IMR-90 (cell line): ENCODE results near the gene IQCE. TPM values are rescaled to one million over a fixed set of nuclear protein-coding genes. Genes with fewer than 3 reads are reported as not detected.

Source experiments
- ATAC-seq: fragments of 200-7000 bp; cut with Tn5 transposase; 2 replicates; pipeline ENCODE4 v1.9.1; 2020; ENCODE audit warnings: low read depth, mild to moderate bottlenecking, moderate library complexity
- BruUV-seq: library from RNA; stranded (reverse); fragments of 400-500 nt; replicated peaks from 2 replicates; lab custom pipeline; 2021; lab: Mats Ljungman, UMichigan
- CTCF ChIA-PET: fragments of 300-600 bp; formaldehyde crosslinking; extraction: SDS; loops from one replicate; lab custom pipeline; 2021; ENCODE audit warnings: antibody characterized with exemption; lab: Yijun Ruan, JAX
- POLR2A ChIA-PET: fragments of 300-600 bp; sonication (Branson Sonifier 250); formaldehyde crosslinking; loops from one replicate; lab custom pipeline; 2022; ENCODE audit warnings: antibody characterized with exemption; ENCODE audit not compliant: unreplicated experiment; lab: Charles Lee
- DNase-seq: peaks from one replicate; pipeline ENCODE4 v3.0.0; 2013
- H2AFZ ChIP-seq: replicated peaks from 2 replicates; pipeline ENCODE3; 2013; ENCODE audit warnings: low read length, mild to moderate bottlenecking; ENCODE audit not compliant: poor library complexity
- H2AK5ac ChIP-seq: 2 replicates; pipeline ENCODE4 v1.6.1; 2013; ENCODE audit warnings: low read depth, low read length, inconsistent platforms
- H2AK9ac ChIP-seq: replicated peaks from 2 replicates; pipeline ENCODE3; 2013; ENCODE audit warnings: mild to moderate bottlenecking, low read depth, low read length, moderate library complexity; ENCODE audit not compliant: poor library complexity
- H2BK120ac ChIP-seq: 2 replicates; pipeline ENCODE4 v1.6.1; 2013; ENCODE audit warnings: low read depth, low read length, inconsistent platforms
- H2BK15ac ChIP-seq: 3 replicates; pipeline ENCODE4 v1.6.1; 2013; ENCODE audit warnings: low read depth, low read length, inconsistent platforms
- H2BK20ac ChIP-seq: 2 replicates; pipeline ENCODE4 v1.6.1; 2013; ENCODE audit warnings: low read depth, mild to moderate bottlenecking, inconsistent platforms, low read length, moderate library complexity
- H2BK5ac ChIP-seq: 2 replicates; pipeline ENCODE4 v1.6.1; 2013; ENCODE audit warnings: mild to moderate bottlenecking, low read depth, low read length, inconsistent platforms; ENCODE audit not compliant: poor library complexity, severe bottlenecking
- H3K14ac ChIP-seq: replicated peaks from 2 replicates; pipeline ENCODE4 v1.6.1; 2013; ENCODE audit warnings: low read depth, low read length, inconsistent platforms
- H3K18ac ChIP-seq: 2 replicates; pipeline ENCODE4 v1.6.1; 2013; ENCODE audit warnings: low read depth, low read length, control low read depth
- H3K23ac ChIP-seq: 2 replicates; pipeline ENCODE4 v1.6.1; 2013; ENCODE audit warnings: low read depth, low read length, inconsistent platforms
- H3K27ac ChIP-seq: 2 replicates; pipeline ENCODE4 v1.5.1; 2013; ENCODE audit warnings: mild to moderate bottlenecking, control low read depth, low read length; ENCODE audit not compliant: insufficient read depth
- H3K27me3 ChIP-seq: 2 replicates; pipeline ENCODE4 v1.6.1; 2013; ENCODE audit warnings: low read length; ENCODE audit not compliant: control insufficient read depth, insufficient read depth
- H3K36me3 ChIP-seq: 2 replicates; pipeline ENCODE4 v1.6.1; 2013; ENCODE audit warnings: low read length, mixed read lengths; ENCODE audit not compliant: control insufficient read depth, insufficient read depth
- H3K4ac ChIP-seq: 2 replicates; pipeline ENCODE4 v1.6.1; 2013; ENCODE audit warnings: low read depth, low read length, inconsistent platforms
- H3K4me1 ChIP-seq: 2 replicates; pipeline ENCODE4 v1.6.1; 2013; ENCODE audit warnings: low read length, mixed read lengths; ENCODE audit not compliant: control insufficient read depth, insufficient read depth
- H3K4me2 ChIP-seq: 2 replicates; pipeline ENCODE4 v1.6.1; 2013; ENCODE audit warnings: low read depth, mild to moderate bottlenecking, control low read depth, low read length, moderate library complexity
- H3K4me3 ChIP-seq: 2 replicates; pipeline ENCODE4 v1.5.1; 2013; ENCODE audit warnings: low read depth, mild to moderate bottlenecking, control low read depth, low read length, moderate library complexity; ENCODE audit not compliant: insufficient read depth
- H3K56ac ChIP-seq: 2 replicates; pipeline ENCODE4 v1.6.1; 2013; ENCODE audit warnings: low read length, inconsistent platforms; ENCODE audit not compliant: insufficient read depth; ENCODE audit errors: extremely low read depth
- H3K79me1 ChIP-seq, 2 experiments: 2 replicates each; pipeline ENCODE4 v1.6.1; 2013; ENCODE audit warnings: low read length in 2 of 2, inconsistent platforms in 1 of 2, low read depth in 1 of 2
- H3K9ac ChIP-seq: 2 replicates; pipeline ENCODE4 v1.6.1; 2013; ENCODE audit warnings: low read depth, low read length, control low read depth
- H3K9me1 ChIP-seq: 2 replicates; pipeline ENCODE4 v1.6.1; 2013; ENCODE audit warnings: low read length, inconsistent platforms; ENCODE audit not compliant: insufficient read depth
- H3K9me3 ChIP-seq: 2 replicates; pipeline ENCODE4 v1.6.1; 2013; ENCODE audit warnings: low read length; ENCODE audit not compliant: control insufficient read depth, insufficient read depth
- H4K20me1 ChIP-seq: 2 replicates; pipeline ENCODE4 v1.6.1; 2013; ENCODE audit warnings: low read length, inconsistent platforms; ENCODE audit not compliant: insufficient read depth
- H4K5ac ChIP-seq: 2 replicates; pipeline ENCODE4 v1.6.1; 2013; ENCODE audit warnings: mild to moderate bottlenecking, low read depth, low read length, control low read depth
- H4K8ac ChIP-seq, 2 experiments: 2 replicates each; pipeline ENCODE4 v1.6.1; 2013; ENCODE audit warnings: low read depth in 2 of 2, low read length in 2 of 2, control low read depth in 1 of 2, inconsistent platforms in 1 of 2
- H4K91ac ChIP-seq: 2 replicates; pipeline ENCODE4 v1.6.1; 2013; ENCODE audit warnings: low read depth, low read length, inconsistent platforms; ENCODE audit not compliant: insufficient read depth
- BHLHE40 ChIP-seq: fragments of 150-350 bp; IDR thresholded peaks from 2 replicates; pipeline ENCODE4 v1.6.1; 2016; ENCODE audit warnings: mild to moderate bottlenecking, low read depth, low read length
- CEBPB ChIP-seq: IDR thresholded peaks from 2 replicates; pipeline ENCODE4 v1.6.1; 2012; ENCODE audit warnings: low read depth, low read length, improper control_type of control experiment
- CHD1 ChIP-seq: IDR thresholded peaks from 2 replicates; pipeline ENCODE4 v1.6.1; 2012; ENCODE audit warnings: low read depth, low read length, improper control_type of control experiment
- ELK1 ChIP-seq: fragments of 150-350 bp; IDR thresholded peaks from 2 replicates; pipeline ENCODE4 v1.6.1; 2016; ENCODE audit warnings: low read depth, mild to moderate bottlenecking, low read length, moderate library complexity, borderline replicate concordance
- FOS ChIP-seq: fragments of 150-350 bp; IDR thresholded peaks from 2 replicates; pipeline ENCODE4 v1.6.1; 2016; ENCODE audit warnings: low read depth, low read length
- MAFK ChIP-seq: IDR thresholded peaks from 2 replicates; pipeline ENCODE4 v1.6.1; 2012; ENCODE audit warnings: low read depth, low read length, improper control_type of control experiment
- MAZ ChIP-seq: IDR thresholded peaks from 2 replicates; pipeline ENCODE4 v1.6.1; 2012; ENCODE audit warnings: low read depth, mild to moderate bottlenecking, low read length, improper control_type of control experiment, moderate library complexity, borderline replicate concordance
- MXI1 ChIP-seq: IDR thresholded peaks from 2 replicates; pipeline ENCODE4 v1.6.1; 2012; ENCODE audit warnings: low read depth, mild to moderate bottlenecking, low read length, moderate library complexity, borderline replicate concordance
- NFE2L2 ChIP-seq: fragments of 150-350 bp; IDR thresholded peaks from 2 replicates; pipeline ENCODE4 v1.6.1; 2016; ENCODE audit warnings: low read depth, mild to moderate bottlenecking, low read length
- POLR2A ChIP-seq: IDR thresholded peaks from 2 replicates; pipeline ENCODE4 v1.6.1; 2012; ENCODE audit warnings: mild to moderate bottlenecking, low read depth, low read length
- RAD21 ChIP-seq: IDR thresholded peaks from 2 replicates; pipeline ENCODE4 v1.6.1; 2012; ENCODE audit warnings: low read length, improper control_type of control experiment
- RCOR1 ChIP-seq: IDR thresholded peaks from 2 replicates; pipeline ENCODE4 v1.6.1; 2012; ENCODE audit warnings: mild to moderate bottlenecking, low read length, improper control_type of control experiment; ENCODE audit not compliant: insufficient replicate concordance
- RFX5 ChIP-seq: IDR thresholded peaks from 2 replicates; pipeline ENCODE4 v1.8.0; 2012; ENCODE audit warnings: low read depth, mild to moderate bottlenecking, low read length, moderate library complexity
- SMC3 ChIP-seq: fragments of 150-350 bp; IDR thresholded peaks from 2 replicates; pipeline ENCODE4 v1.6.1; 2016; ENCODE audit warnings: low read depth, mild to moderate bottlenecking, antibody characterized with exemption, low read length, moderate library complexity
- WGBS, 2 experiments: methylation state at CpG; one replicate each; pipeline versions ENCODE4 v1.1.5 to v1.1.7; 2013; ENCODE audit warnings: missing lambda C conversion rate in 2 of 2; ENCODE audit not compliant: insufficient read length in 1 of 2; ENCODE audit errors: extremely low coverage in 2 of 2; 5-methylcytosine and 5-hydroxymethylcytosine counted together
- dilution Hi-C: fragments of 300-500 bp; cut with HindIII; formaldehyde crosslinking; loops from one replicate; pipeline ENCODE4 v1.14.3; 2018; ENCODE audit warnings: low sequenced_read_pairs; ENCODE audit not compliant: unreplicated experiment
- in situ Hi-C: fragments of 300-500 bp; cut with MboI; formaldehyde crosslinking; loops from 3 replicates; pipeline ENCODE4 v1.14.3; 2019; ENCODE audit warnings: low sequenced_read_pairs, inconsistent platforms, mixed read lengths
- intact Hi-C: fragments of 100-400 bp; cut with micrococcal nuclease; formaldehyde crosslinking; loops from 2 replicates; pipeline ENCODE4 v1.10.0; 2022
- polyA plus RNA-seq, 3 experiments: library from polyadenylated mRNA; depleted of rRNA; stranded (reverse); fragments of >200 nt; gene quantifications; 2 replicates each; pipeline ENCODE4 v1.2.3, GENCODE V29; 2012; ENCODE audit warnings: low replicate concordance in 1 of 3
- total RNA-seq: library from RNA; depleted of rRNA; stranded (reverse); fragments of >200 nt; gene quantifications from 2 replicates; pipeline ENCODE4 v1.2.3, GENCODE V29; 2012
- TF ChIP-seq, protein P1 (sequence below): conservative IDR thresholded peaks from 2 replicates; pipeline ENCODE4 v1.5.1; 2012; ENCODE audit warnings: mild to moderate bottlenecking, low read depth, low read length, improper control_type of control experiment
- TF ChIP-seq, protein P2 (sequence below): fragments of 150-350 bp; IDR thresholded peaks from 2 replicates; pipeline ENCODE4 v1.6.1; 2017; ENCODE audit warnings: mild to moderate bottlenecking, antibody characterized with exemption, low read length, low read depth

IQCE gene
- total and polyA plus RNA-seq, 2 of the 4 experiments (the other 2 are of a cell fraction) = 5.0 to 6.3 TPM

- Histone ChIP-seq H3K4me1 (peaks cover 8% of the 10 kb centered on the region; the same call in 1 of the 2 replicates), H3K9me3 (no peaks in the 10 kb centered on the region), H2AFZ (no peak overlapping the region), H3K36me3 (no peaks in the 10 kb centered on the region), H2AK9ac (peak overlapping the region; percentile 50), H3K27ac (no peak overlapping the region), H3K9ac (no peak overlapping the region), H4K91ac (no peak overlapping the region), H4K20me1 (no peaks in the 10 kb centered on the region), H3K4ac (no peak overlapping the region), H3K4me3 (no peak overlapping the region), H3K18ac (no peak overlapping the region), H3K79me1 (no peaks in the 10 kb centered on the region), H4K8ac (no peak overlapping the region), H2AK5ac (no peak overlapping the region), H3K4me2 (no peak overlapping the region), H3K14ac (no peak overlapping the region), H3K56ac (no peak overlapping the region), H2BK120ac (no peak overlapping the region), H3K9me1 (no peaks in the 10 kb centered on the region), H2BK20ac (no peak overlapping the region), H2BK15ac (no peak overlapping the region), H3K27me3 (peaks cover 1% of the 10 kb centered on the region; the same call in 1 of the 2 replicates), H4K5ac (no peak overlapping the region), H2BK5ac (no peak overlapping the region), H3K23ac (no peak overlapping the region)
- no TSS peak for BruUV-seq
- ATAC-seq = no peak
- TF ChIP-seq RFX5 (no peak), MXI1 (no peak), CEBPB (no peak), CHD1 (no peak), ELK1 (no peak), RCOR1 (no peak), POLR2A (no peak), NFE2L2 (no peak), MAFK (no peak), FOS (no peak), SMC3 (no peak), RAD21 (no peak), BHLHE40 (no peak), MAZ (no peak)
- TF ChIP-seq, protein P1, sequence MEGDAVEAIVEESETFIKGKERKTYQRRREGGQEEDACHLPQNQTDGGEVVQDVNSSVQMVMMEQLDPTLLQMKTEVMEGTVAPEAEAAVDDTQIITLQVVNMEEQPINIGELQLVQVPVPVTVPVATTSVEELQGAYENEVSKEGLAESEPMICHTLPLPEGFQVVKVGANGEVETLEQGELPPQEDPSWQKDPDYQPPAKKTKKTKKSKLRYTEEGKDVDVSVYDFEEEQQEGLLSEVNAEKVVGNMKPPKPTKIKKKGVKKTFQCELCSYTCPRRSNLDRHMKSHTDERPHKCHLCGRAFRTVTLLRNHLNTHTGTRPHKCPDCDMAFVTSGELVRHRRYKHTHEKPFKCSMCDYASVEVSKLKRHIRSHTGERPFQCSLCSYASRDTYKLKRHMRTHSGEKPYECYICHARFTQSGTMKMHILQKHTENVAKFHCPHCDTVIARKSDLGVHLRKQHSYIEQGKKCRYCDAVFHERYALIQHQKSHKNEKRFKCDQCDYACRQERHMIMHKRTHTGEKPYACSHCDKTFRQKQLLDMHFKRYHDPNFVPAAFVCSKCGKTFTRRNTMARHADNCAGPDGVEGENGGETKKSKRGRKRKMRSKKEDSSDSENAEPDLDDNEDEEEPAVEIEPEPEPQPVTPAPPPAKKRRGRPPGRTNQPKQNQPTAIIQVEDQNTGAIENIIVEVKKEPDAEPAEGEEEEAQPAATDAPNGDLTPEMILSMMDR = no peak
- TF ChIP-seq, protein P2, sequence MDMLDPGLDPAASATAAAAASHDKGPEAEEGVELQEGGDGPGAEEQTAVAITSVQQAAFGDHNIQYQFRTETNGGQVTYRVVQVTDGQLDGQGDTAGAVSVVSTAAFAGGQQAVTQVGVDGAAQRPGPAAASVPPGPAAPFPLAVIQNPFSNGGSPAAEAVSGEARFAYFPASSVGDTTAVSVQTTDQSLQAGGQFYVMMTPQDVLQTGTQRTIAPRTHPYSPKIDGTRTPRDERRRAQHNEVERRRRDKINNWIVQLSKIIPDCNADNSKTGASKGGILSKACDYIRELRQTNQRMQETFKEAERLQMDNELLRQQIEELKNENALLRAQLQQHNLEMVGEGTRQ = no peak
- POLR2A ChIA-PET = no interaction called here
- no peak for DNase-seq
- in situ Hi-C loops (no loop called here), dilution Hi-C loops (no loop called here), intact Hi-C loops (no loop called here)
- 65% methylated on average over 9 of the region's 23 CpGs; no CpG with 5 or more reads in 1 of the 2 experiments for WGBS, 2 experiments
- CTCF ChIA-PET = no interaction called here
These were observed 49.4 kb upstream of the IQCE start for GRCh38 chr7:2509298-2509906.
